ENCODE measurements around the gene MLC1.

DNA sequence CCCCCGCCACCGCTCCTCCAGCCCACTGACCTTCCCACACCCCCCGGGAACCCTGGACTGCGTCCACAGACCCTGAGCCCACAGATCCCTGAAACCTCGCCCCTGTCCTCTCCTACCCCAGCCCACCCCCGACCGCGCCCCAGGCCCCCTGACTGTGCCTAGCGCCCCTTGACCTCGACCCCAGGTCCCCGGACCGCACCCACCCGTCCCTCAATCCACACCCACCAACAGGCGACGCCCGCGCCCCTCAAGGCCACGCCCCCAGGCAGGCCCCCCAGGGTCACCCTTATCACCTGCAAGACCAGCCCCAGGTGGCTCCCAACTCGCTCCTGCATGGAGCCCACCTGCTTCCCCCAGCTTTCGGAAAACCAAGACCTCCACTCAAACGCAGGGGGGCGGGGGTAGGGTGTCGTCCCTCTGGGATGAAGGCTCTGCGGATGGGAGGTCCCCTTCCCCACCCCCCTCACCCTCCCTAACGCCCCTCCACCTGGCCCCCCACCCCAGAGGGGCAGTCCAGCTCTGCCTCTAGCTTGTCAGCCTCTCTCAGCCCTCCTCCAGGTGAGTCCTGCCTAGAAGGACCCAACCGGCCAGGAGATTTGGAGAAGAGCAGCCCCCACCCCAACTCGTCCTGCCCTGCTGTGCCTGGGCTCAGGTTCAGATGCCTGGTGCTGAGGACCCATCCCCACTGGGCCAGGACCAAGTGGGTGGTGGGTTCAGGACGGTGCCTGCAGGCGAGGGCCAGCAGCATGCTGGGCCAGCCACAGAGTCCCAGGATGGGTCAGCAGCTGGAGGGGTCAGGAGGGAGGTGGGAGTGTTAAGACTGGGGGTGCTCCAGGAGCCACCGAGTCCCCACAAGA, 69.5 kb downstream of the MLC1 start:
- no peak for TF ChIP-seq CTCF (IDR thresholded peaks at IDR 0.05)
- no peak for TF ChIP-seq EP300 (IDR thresholded peaks at IDR 0.05)
- no peak for TF ChIP-seq POLR2A (IDR thresholded peaks at IDR 0.05)

Data from stomach (tissue), 4 donors.